ENCODE measurements around the gene PODN.

DNA sequence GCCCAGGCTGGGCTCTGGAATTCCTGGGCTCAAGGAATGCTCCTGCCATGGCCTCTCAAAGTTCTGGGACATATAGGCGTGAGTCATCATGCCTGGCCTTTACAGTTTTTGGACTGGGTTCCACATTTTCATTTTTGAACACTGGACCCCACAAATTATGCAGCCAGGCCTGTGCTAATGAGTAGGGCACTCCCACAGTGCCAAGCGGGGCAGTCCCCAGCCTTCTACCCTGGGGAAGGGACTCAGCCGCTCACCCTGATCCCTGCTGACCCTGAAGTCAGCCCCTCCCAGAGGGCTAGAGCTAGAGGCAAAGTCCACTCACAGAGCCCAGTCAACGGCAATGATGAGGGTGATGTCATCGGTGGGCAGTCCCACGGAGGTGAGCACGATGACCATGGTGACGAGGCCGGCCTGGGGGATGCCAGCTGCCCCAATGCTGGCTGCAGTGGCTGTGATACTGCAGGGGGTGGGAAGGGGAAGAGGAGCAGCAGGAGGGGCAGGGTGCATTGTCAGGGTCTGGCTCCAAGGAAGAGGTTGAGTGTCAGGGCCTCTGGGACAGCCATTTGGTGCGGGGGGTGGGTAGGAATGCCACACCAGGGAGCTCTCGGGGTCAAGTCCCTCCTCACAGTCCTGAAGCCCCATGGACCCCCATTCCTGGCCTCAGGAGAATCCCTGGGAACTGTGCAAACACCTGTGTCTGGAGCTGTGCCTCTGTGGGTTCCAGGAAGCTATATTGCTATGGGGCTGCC lies 27.6 kb downstream of the PODN start:
- TF ChIP-seq POLR2A (IDR thresholded peaks at IDR 0.05) (no peak), CTCF (IDR thresholded peaks at IDR 0.05) (no peak)

Measured in stomach (tissue), 4 donors.